Gastrocnemius medialis (tissue), 4 donors: Measurements from ENCODE around the gene SLC6A19.

Experiments used
- CTCF ChIP-seq, 5 experiments: fragments of 450-650 bp in 3 of 5; fragments of 200-600 bp in 2 of 5; sonication (generic) in 2 of 5; IDR thresholded peaks in 4 of 5; conservative IDR thresholded peaks in 1 of 5; 1 replicate in 4 of 5; 2 replicates in 1 of 5; pipeline ENCODE4 v1.5.1; 2016 to 2019; ENCODE audit warnings: antibody characterized with exemption in 5 of 5, mild to moderate bottlenecking in 3 of 5, moderate library complexity in 3 of 5
- POLR2A ChIP-seq, 2 donors: fragments of 450-650 bp; IDR thresholded peaks; one replicate each; pipeline ENCODE4 v1.6.1; 2017; ENCODE audit warnings: antibody characterized with exemption in 2 of 2, mild to moderate bottlenecking in 2 of 2, moderate library complexity in 2 of 2

GRCh38 chr5:1249366-1250280 lies 48.2 kb downstream of the SLC6A19 start:
- TF ChIP-seq CTCF (IDR thresholded peaks at IDR 0.05 in 4 of 5, conservative IDR thresholded peaks at IDR 0.05 in 1 of 5) (no peak), POLR2A (IDR thresholded peaks at IDR 0.05) (no peak)
